T-helper 2 cell (primary cell): ENCODE results near the gene STAT4.
A peak's percentile ranks its signal among the peaks of the same experiment; 100 is the strongest.

ENCODE experiments used
- DNase-seq, 5 experiments: peaks; one replicate each; pipeline versions ENCODE4 v3.0.0 to v3.0.0-alpha.2; 2012 to 2022

Gene STAT4

DNA sequence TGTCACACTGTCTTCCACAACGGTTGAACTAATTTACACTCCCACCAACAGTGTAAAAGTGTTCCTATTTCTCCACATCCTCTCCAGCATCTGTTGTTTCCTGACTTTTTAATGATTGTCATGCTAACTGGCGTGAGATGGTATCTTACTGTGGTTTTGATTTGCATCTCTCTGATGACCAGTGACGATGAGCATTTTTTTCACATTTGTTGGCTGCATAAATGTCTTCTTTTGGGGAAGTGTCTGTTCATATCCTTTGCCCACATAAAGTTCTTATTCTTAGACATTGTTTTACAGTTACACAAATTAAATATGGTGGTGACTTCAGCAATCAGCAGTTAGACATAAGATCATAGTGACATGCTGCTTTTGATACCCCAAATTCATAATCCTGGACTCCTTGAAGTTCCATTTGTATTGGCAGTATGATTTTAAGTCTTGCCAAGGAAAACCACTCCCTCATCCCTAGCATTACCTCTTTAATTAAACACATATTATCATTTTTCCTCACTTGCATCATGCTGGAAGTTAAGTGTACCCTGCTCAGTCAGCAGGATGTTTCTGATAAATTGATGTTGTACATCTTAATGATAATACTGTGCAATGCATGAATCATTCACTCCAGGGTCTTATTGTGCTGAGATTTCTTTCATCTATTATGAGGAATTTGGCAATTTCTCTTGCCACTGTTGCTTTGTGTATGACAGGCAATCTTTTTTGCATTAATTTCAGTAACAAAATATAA, 69.2 kb downstream of the STAT4 start:
- no peak for DNase-seq

DNA sequence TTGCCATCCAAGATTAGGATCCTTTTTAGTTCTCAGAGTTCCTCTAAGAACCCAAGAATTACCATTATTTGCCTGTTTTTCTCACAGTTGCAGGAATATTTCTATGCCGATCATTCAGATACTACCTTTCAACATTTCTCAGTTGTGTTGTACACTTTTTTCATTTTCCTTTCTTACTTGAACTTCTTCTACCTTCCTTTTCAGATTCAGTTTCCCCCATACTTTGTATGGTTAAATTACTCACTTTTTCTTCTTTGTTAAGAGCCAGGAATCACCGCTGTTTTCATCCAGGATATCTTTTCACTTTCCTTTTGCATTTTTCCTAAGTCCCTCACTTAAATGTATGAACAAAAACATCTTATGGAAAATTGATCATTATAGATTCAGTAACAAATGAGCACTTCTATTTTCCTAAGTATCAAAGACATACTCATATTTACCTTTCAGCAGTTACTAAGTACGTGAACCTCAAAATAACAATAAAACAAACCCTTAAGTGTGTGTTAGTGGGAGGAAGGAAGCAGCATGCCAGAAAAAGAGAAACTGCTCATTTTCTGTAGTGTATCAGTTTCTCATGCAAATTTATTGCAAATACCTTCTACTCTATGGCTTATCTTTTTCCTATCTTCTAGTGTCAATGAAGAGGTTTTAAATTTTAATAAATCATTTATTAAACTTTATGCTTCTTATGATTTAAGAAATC, 72.5 kb downstream of the STAT4 start:
- peak in 1 of 5 experiments; percentile 27 for DNase-seq

GRCh38 chr2:191070276-191070675, 80.5 kb downstream of the STAT4 start:
- DNase-seq: no peak

- peak in 1 of 5 experiments; percentile 34 for DNase-seq
Observed at GRCh38 chr2:191069606-191070005, 81.2 kb downstream of the STAT4 start.

DNA sequence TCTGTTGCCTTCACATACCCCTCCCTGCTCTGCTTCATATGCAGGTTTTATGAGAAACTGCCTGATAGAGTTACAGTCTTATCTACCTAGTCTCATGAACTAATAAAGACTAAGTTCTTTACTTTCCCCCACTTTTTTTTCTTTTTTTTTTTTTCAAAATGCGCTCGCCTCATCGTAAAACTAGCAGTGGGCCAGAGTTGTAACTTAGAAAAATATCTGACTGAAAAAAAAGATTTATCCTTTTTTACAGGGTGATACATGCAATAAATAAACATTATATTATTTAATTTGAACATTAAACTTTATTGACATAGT, 83.9 kb downstream of the STAT4 start:
- DNase-seq: no peak

DNA sequence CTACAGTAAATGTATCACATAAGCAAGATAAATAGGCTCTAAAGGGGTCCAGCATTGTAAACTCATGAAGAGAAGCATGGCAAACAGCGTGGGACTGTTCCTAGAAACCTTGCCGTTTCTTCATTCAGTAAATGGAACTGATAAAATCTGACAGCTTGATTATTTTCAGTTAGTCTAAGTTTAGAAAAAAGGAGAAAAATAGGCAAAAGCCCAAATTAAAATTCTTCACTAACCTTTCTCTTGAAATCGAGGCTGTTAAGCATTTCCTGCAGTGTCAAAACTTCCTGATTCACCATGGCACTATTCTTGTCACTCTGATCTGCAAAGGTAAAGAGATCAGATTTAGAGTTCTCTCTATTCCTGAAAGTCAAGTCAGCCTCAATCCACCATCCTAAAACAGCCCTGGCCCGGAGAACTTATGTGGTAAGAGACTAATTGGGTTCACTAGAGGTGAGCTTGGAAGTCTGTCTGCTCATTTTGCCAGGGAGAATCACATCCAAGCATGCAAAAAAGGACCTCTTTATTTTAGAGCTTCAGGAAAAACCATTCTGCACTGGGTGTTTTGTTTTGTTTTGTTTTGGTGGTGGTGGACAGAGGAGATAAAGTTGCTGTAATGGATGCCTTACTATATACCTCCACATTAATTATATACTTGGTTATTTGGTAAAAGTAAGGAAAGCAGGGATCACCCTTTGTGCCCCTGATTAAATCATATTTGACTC, 84.4 kb downstream of the STAT4 start:
- peak in 1 of 5 experiments; percentile 50 for DNase-seq

DNA sequence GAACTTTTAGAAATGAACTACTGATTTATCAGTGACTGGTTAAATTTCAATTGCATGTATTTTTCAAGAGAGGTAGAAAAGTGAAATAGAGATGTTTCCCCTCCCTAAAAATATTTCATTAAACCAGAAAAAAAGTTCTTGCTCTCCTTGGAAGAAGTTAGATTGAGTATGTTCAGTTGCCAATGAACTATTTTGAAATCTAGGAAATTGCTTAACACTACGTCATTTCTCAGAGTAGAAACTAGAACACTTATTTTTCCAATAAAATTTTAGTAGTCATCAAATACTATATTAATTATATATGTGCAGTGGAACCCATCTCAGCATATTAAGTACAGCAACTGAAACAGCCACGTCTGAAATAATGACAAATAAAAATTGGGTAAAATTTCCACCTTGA, 85.0 kb downstream of the STAT4 start:
- DNase-seq: no peak

DNA sequence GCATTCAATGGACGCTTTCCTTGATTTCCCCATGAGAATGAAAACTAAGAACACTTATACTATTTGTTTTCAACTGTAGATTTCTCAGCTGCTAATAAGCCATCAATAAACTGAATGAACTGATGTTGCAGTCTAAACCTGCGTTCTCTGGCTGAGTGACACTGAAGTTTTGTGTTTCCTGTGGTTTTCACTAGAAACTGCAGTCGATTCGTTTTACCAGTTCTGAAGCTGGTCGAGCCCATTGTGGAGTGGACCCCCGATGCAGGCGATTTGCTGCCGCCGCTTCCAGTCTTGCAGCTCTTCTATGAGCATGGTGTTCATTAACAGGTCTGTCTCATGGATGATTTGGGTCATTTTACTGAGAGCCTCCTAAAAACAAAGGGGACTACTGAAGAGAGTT, 86.2 kb downstream of the STAT4 start:
- DNase-seq: peak in 1 of 5 experiments; percentile 96

DNA sequence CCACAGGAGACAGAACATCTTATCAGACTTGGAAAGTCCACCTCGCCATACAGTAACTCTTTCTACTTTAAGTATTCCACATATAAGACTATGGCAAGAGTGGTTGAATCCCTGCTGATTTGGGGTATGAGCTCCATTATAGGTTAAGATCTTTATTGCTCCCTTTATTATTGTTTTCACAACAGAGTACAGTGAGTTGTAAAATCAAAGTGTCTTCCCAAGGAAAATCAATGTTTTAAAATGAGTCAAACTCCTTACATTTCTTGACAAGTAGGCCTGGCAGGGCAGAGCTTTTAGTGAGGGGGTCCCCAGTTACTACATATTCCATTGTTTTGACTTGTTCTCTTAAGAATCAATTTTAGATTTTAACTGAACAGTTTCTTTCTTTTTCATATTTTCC, 87.2 kb downstream of the STAT4 start:
- no peak for DNase-seq

- DNase-seq: peak in 2 of 5 experiments; percentile 51 to 90
Observed at GRCh38 chr2:191061381-191061980, 89.3 kb downstream of the STAT4 start.

DNA sequence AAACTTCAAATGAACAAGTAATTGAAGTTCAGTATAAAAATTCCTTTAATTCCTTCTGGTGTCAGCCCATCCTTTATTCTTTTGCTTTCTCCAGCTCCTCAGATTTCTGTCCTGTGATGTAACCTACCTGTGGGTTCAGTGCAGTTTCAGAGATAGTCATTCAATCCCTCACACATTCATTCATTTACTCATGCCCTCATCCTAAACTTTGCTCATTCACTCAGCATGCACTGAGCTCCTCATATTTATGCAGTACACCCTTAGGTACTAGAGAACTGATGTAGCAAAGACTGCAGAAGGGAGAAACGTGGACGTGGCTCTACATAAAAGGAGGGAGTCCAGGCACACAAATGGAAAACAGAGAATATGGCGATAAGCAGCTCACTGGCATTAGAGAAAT, 91.5 kb downstream of the STAT4 start:
- peak in 1 of 5 experiments; percentile 54 for DNase-seq

DNA sequence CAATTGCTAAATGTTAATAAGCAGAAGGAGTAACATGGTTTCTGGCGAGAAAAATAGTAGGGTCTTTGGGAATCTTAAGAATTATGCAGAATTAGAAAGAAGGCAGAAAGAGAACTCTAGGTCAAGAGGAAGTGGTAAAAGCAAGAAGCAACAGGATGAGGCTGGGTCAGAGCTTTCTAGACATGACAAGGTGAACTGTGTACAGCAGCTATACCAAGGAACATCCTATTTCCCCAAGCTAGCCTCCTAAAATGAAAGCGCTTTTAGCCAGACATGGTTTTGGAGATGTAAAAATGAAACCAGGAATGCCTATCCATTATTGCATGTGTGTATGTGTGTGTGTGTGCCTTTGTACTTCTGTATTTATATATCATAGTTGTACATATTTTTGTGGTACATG, 94.6 kb downstream of the STAT4 start:
- DNase-seq: peak in 2 of 5 experiments; percentile 54 to 78

DNA sequence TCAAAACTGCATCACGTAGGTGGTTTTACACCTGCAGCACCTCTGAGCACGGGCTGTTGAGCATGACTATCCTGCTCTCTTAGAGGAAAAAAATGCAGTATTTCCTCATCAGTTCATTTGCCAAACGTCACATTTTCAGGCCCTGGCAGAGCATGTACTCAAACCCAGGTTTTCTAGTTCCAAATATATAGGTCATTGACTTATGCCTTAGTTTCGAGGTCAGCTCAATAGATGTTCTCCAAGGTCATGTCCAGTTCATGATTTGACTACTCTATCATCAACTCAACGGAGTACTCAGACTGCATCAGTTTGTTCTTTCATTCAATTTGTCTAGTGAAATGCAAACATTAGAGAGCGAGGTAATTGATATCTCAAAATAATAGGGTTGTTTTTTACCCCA, 97.5 kb downstream of the STAT4 start:
- no peak for DNase-seq

GRCh38 chr2:191051825-191052778, 98.7 kb downstream of the STAT4 start:
- DNase-seq: peak in 2 of 5 experiments; percentile 42 to 67

DNA sequence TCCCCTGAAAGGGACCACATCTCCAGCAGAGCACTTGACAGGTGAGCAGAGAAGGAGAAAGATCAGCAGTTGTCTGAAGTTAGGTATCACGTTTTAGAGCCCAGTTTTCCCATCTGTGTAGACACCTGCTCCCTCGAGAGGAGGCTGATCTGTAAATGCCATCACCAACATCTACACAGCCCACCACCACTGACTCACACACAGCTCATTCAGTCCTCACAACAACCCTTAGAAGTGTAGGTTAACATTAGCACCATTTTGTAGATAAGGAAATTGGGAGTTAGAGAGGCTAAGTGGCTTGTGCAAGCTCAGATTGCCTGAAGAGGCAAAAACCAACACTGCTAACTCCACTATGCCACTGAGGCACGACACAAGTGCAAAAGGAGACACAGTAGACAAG, 99.6 kb downstream of the STAT4 start:
- no peak for DNase-seq

- DNase-seq: no peak
Observed at GRCh38 chr2:191050640-191050987, 100.2 kb downstream of the STAT4 start.

DNA sequence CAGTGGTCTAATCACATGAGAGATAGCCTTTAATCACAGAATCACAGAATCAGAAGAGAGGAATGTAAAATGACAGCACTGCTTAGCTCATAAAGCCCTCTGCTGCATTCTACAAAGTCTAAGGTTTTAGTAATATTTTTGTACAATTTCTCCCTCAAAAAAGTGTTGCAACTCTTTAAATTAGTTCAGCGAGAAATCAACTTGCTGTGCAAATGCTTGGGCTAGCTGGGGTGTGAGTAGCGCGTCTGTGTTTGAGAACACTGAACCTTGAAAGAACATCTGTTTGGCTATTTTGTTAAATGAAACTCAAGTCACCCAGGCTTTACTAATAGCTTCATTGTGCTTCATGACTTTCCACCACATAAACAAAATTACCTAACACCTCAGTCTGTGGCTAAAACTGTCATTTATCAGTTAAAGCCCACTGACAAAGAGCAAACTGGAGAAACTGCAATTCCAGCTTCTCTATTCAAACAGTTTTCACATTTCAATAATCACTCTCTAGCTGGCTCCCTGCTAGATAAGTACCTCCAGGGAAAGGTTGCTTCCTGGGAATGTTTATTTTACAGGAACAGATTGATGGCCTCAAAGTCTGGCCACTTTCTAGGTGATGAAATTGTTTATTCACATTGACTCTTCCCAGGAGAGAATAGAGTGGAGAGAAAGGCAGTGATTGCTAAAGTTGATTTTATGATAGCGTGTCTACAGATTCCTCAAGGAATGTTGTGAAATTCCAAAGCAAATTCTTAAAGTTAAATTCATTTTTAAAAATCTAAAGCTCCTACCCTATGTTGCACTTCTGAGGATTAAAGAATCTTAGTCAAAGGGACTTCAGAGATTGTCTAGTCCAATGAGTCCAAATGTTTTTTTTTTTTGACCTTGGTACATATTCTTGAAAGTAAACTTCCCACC, 100.8 kb downstream of the STAT4 start:
- DNase-seq: no peak

DNA sequence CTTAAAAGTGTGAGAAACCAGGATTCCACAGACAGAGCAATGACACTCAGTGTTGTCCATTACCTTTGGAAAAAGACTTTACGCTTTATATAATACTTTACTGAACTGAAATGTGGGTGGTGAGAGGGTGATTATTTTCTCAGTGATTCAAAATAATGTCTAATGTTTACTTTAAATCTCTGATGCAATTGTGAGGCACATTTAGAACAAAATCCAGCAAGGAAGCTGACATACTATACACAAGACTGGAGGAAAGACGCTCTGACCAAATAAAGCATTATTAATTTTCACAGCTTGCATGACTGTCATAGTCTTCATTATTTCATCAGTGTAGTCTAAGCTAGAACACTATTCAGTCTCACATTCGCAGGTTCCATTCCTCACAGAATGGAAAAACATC, 102.7 kb downstream of the STAT4 start:
- DNase-seq: no peak

GRCh38 chr2:191045141-191045540, 105.7 kb downstream of the STAT4 start:
- no peak for DNase-seq

GRCh38 chr2:191043438-191043837, 107.4 kb downstream of the STAT4 start:
- no peak for DNase-seq
